K562 (cell line): ENCODE results near the gene BCL2L12. TPM values are rescaled to one million over a fixed set of nuclear protein-coding genes. Genes with fewer than 3 reads are reported as not detected.

Source experiments
- ATAC-seq: fragments of 200-7000 bp; cut with Tn5 transposase; 3 replicates; pipeline ENCODE4 v1.9.1; 2020; ENCODE audit warnings: moderate library complexity
- BruUV-seq: library from RNA; stranded (reverse); fragments of 400-500 nt; replicated peaks from 2 replicates; lab custom pipeline; 2021; lab: Mats Ljungman, UMichigan
- CTCF ChIA-PET: fragments of 300-600 bp; formaldehyde crosslinking; extraction: SDS; loops from one replicate; lab custom pipeline; 2021; ENCODE audit warnings: low intra/inter-chr PET ratio; lab: Yijun Ruan, JAX
- POLR2A ChIA-PET: fragments of 300-600, 350-650 bp; sonication (Branson Sonifier 250); formaldehyde crosslinking; extraction: SDS; loops from one replicate; lab custom pipeline; 2021; ENCODE audit warnings: antibody characterized with exemption, inconsistent platforms; lab: Yijun Ruan, JAX
- DNase-seq, 4 experiments: peaks; one replicate each; pipeline versions ENCODE4 v3.0.0 to v3.0.0-alpha.2; 2011 to 2018; ENCODE audit warnings: low spot score in 3 of 4, mixed read lengths in 3 of 4; ENCODE audit errors: extremely low read depth in 1 of 4
- FAIRE-seq: peaks from 2 replicates; lab custom pipeline; 2011; peaks lifted over from hg19 to GRCh38; lab: Jason Lieb, UNC
- H2AFZ ChIP-seq: 2 replicates; pipeline ENCODE4 v1.6.0; 2011; ENCODE audit warnings: low read depth, low read length, control low read depth, inconsistent platforms
- H3K27ac ChIP-seq: fragments of 200-600 bp; 3 replicates; pipeline ENCODE4 v1.8.0; 2011; ENCODE audit warnings: low read depth, mild to moderate bottlenecking, control low read depth, inconsistent platforms, low read length, moderate library complexity, mixed read lengths; ENCODE audit errors: extremely low read depth
- H3K27me3 ChIP-seq, 2 experiments: fragments of 300-600 bp in 1 of 2; 2 replicates in 1 of 2; 3 replicates in 1 of 2; pipeline versions ENCODE4 v1.6.0 to v1.8.0; 2011; ENCODE audit warnings: inconsistent platforms in 2 of 2, low read length in 2 of 2, mild to moderate bottlenecking in 1 of 2, mixed read lengths in 1 of 2, moderate library complexity in 1 of 2; ENCODE audit not compliant: control insufficient read depth in 2 of 2, insufficient read depth in 2 of 2
- H3K36me3 ChIP-seq: fragments of 300-600 bp; 3 replicates; pipeline ENCODE4 v1.8.0; 2011; ENCODE audit warnings: mild to moderate bottlenecking, low read length, inconsistent platforms; ENCODE audit not compliant: control insufficient read depth, insufficient read depth
- H3K4me1 ChIP-seq, 2 experiments: fragments of 200-600 bp in 1 of 2; replicated peaks in 1 of 2; 2 replicates in 1 of 2; 3 replicates in 1 of 2; pipeline versions ENCODE4 v1.5.1 to v1.8.0; 2011; ENCODE audit warnings: inconsistent platforms in 2 of 2, low read length in 2 of 2, mild to moderate bottlenecking in 1 of 2, mixed read lengths in 1 of 2, moderate library complexity in 1 of 2; ENCODE audit not compliant: control insufficient read depth in 2 of 2, insufficient read depth in 2 of 2
- H3K4me2 ChIP-seq: 2 replicates; pipeline ENCODE4 v1.6.1; 2011; ENCODE audit warnings: low read length, control low read depth, inconsistent platforms, mixed read lengths; ENCODE audit not compliant: insufficient read depth
- H3K4me3 ChIP-seq: fragments of 200-600 bp; sonication (generic), shearing (Covaris generic); 2 replicates; pipeline ENCODE4 v1.5.1; 2016; ENCODE audit warnings: control low read depth, inconsistent platforms
- H3K79me2 ChIP-seq: fragments of 200-600 bp; 3 replicates; pipeline ENCODE4 v1.8.0; 2011; ENCODE audit warnings: low read length, inconsistent platforms; ENCODE audit not compliant: control insufficient read depth, insufficient read depth
- H3K9ac ChIP-seq, 2 experiments: 2 replicates each; pipeline versions ENCODE4 v1.6.0 to v1.6.1; 2011; ENCODE audit warnings: low read depth in 2 of 2, low read length in 2 of 2, control low read depth in 1 of 2, inconsistent platforms in 1 of 2, mild to moderate bottlenecking in 1 of 2, mixed read lengths in 1 of 2; ENCODE audit not compliant: insufficient read depth in 1 of 2
- H3K9me1 ChIP-seq: one replicate; pipeline ENCODE4 v1.6.0; 2011; ENCODE audit warnings: inconsistent platforms, mild to moderate bottlenecking, low read length, moderate library complexity; ENCODE audit not compliant: control insufficient read depth, insufficient read depth
- H3K9me3 ChIP-seq: replicated peaks from 2 replicates; pipeline ENCODE4 v1.5.1; 2011; ENCODE audit warnings: low read depth, low read length, inconsistent platforms; ENCODE audit not compliant: control insufficient read depth, insufficient read depth
- H4K20me1 ChIP-seq: replicated peaks from 2 replicates; pipeline ENCODE4 v1.6.1; 2011; ENCODE audit warnings: low read length, inconsistent platforms, mixed read lengths; ENCODE audit not compliant: control insufficient read depth, insufficient read depth
- BACH1 ChIP-seq: fragments of 200-800 bp; sonication (Bioruptor generic); IDR thresholded peaks from 2 replicates; pipeline ENCODE4 v1.6.1; 2016; ENCODE audit warnings: missing genetic modification characterization, missing compliant biosample characterization
- BHLHE40 ChIP-seq: IDR thresholded peaks from 2 replicates; pipeline ENCODE4 v1.6.1; 2011; ENCODE audit warnings: low read length, improper control_type of control experiment
- ETV1 ChIP-seq: fragments of 450-650 bp; conservative IDR thresholded peaks from 2 replicates; pipeline ENCODE4 v1.6.1; 2016; ENCODE audit warnings: missing genetic modification characterization, control low read depth, low read depth, missing compliant biosample characterization
- JUND ChIP-seq, 2 experiments: IDR thresholded peaks; 2 replicates in 1 of 2; 3 replicates in 1 of 2; pipeline ENCODE4 v1.6.1; 2011; ENCODE audit warnings: borderline replicate concordance in 2 of 2, low read depth in 2 of 2, low read length in 2 of 2, improper control_type of control experiment in 1 of 2, missing biosample characterization in 1 of 2, missing genetic modification characterization in 1 of 2, missing genetic modification reagents in 1 of 2
- RFX5 ChIP-seq: IDR thresholded peaks from 2 replicates; pipeline ENCODE4 v1.6.1; 2011; ENCODE audit warnings: low read depth, mild to moderate bottlenecking, improper control_type of control experiment, low read length
- SIRT6 ChIP-seq: IDR thresholded peaks from one replicate; pipeline ENCODE4 v1.6.1; 2012; ENCODE audit warnings: low read depth, mild to moderate bottlenecking, control low read depth, inconsistent platforms, low read length, moderate library complexity
- SP1 ChIP-seq: sonication (generic); formaldehyde crosslinking; IDR thresholded peaks from 2 replicates; pipeline ENCODE4 v1.8.1; 2022; ENCODE audit warnings: mild to moderate bottlenecking, missing genetic modification reagents
- USF2 ChIP-seq: sonication (generic); formaldehyde crosslinking; IDR thresholded peaks from 2 replicates; pipeline ENCODE4 v1.5.0; 2020; ENCODE audit warnings: missing genetic modification reagents
- ZNF184 ChIP-seq: sonication (generic); formaldehyde crosslinking; IDR thresholded peaks from 2 replicates; pipeline ENCODE4 v1.5.0; 2020; ENCODE audit warnings: missing genetic modification reagents
- ZNF780A ChIP-seq: fragments of 250-450 bp; sonication (Bioruptor Pico); IDR thresholded peaks from 2 replicates; pipeline ENCODE4 v1.5.0; 2021; ENCODE audit warnings: mild to moderate bottlenecking
- ZNF785 ChIP-seq: fragments of 250-450 bp; sonication (Bioruptor Pico); IDR thresholded peaks from 2 replicates; pipeline ENCODE4 v1.4.0; 2020; ENCODE audit warnings: mild to moderate bottlenecking
- WGBS: fragments of 100-300 bp; shearing (Covaris generic); methylation state at CpG from one replicate; pipeline ENCODE4 v1.1.6; 2016; ENCODE audit warnings: low coverage, mixed read lengths; ENCODE audit not compliant: insufficient coverage; ENCODE audit errors: missing lambda C conversion rate; 5-methylcytosine and 5-hydroxymethylcytosine counted together
- in situ Hi-C: fragments of 300-500 bp; cut with MboI; formaldehyde crosslinking; loops from 4 replicates; pipeline ENCODE4 v1.15.0; 2018; ENCODE audit warnings: inconsistent platforms, mixed read lengths
- intact Hi-C: fragments of 100-400 bp; cut with micrococcal nuclease; formaldehyde crosslinking; loops from 2 replicates; pipeline ENCODE4 v1.14.2; 2022
- polyA plus RNA-seq, 8 experiments: library from polyadenylated mRNA; depleted of rRNA in 4 of 8; stranded (reverse) in 5 of 8; unstranded in 3 of 8; fragments of >200 nt; fragmentation: Nextera tagmentation in 2 of 8; fragmentation: Illumina TruSeq in 1 of 8; extraction: Ambion mirVana in 2 of 8; extraction: Trizol in 1 of 8; gene quantifications; 2 replicates each; pipeline versions ENCODE4 v1.2.1 to v1.2.3, GENCODE V29; 2011 to 2014; ENCODE audit warnings: inconsistent platforms in 1 of 8, missing spikeins in 1 of 8
- total RNA-seq, 7 experiments: library from RNA; depleted of rRNA in 6 of 7; stranded (reverse); fragments of >200 nt in 6 of 7; fragmentation: Illumina TruSeq in 2 of 7; extraction: Trizol in 2 of 7; gene quantifications; 2 replicates each; pipeline versions ENCODE4 v1.2.1 to v1.2.3, GENCODE V29; 2011 to 2021; ENCODE audit warnings: low replicate concordance in 1 of 7

Gene BCL2L12
- total and polyA plus RNA-seq, 9 of the 15 experiments (the other 6 are each of a cell fraction or from before 2014, with no cell fraction given) = 7.4 to 263 (median 81.2) TPM

- Histone ChIP-seq H3K4me3 (no peak overlapping the region), H3K4me1 (peaks cover 8 to 9% of the 10 kb centered on the region in 2 experiments; a peak in 4 of 5 replicates), H3K79me2 (no peaks in the 10 kb centered on the region), H3K4me2 (no peak overlapping the region), H3K27ac (no peak overlapping the region), H3K9me1 (no peaks in the 10 kb centered on the region), H3K27me3 (no peaks in the 10 kb centered on the region), H2AFZ (no peak overlapping the region), H3K36me3 (peaks cover 2% of the 10 kb centered on the region; the same call in 1 of the 3 replicates), H3K9ac (no peak overlapping the region), H3K9me3 (no peaks in the 10 kb centered on the region), H4K20me1 (no peaks in the 10 kb centered on the region)
- BruUV-seq = TSS peak; percentile 71
- CTCF ChIA-PET = no interaction called here
- POLR2A ChIA-PET = no interaction called here
- DNase-seq = no peak
- ATAC-seq = no peak
- 81% methylated on average over 6 of the region's 6 CpGs for WGBS
- TF ChIP-seq SP1 (CRISPR knock-in tag) (no peak), BACH1 (tag) (no peak), SIRT6 (no peak), ZNF780A (CRISPR knock-in tag) (no peak), RFX5 (no peak), ETV1 (tag) (no peak), ZNF184 (no peak), BHLHE40 (no peak), USF2 (CRISPR knock-in tag) (no peak), ZNF785 (no peak), JUND (IDR thresholded peaks at IDR 0.05; ENCODE audit: borderline replicate concordance, low read depth, low read length) (no peak), JUND (tag; IDR thresholded peaks at IDR 0.05; ENCODE audit: borderline replicate concordance, low read depth, low read length) (no peak)
- FAIRE-seq = no peak
- intact Hi-C loops = loop anchor here (10.0 kb wide), 1 partner anchor 156 kb away; the partner anchor contains the start of genes AKT1S1 and TBC1D17
- in situ Hi-C loops = no loop called here
Observed at GRCh38 chr19:49718991-49719390, 53.3 kb downstream of the BCL2L12 start.
